Stimulated activated CD4-positive, alpha-beta T cell treated with anti-CD3 and anti-CD28 coated beads, Interleukin-2, amount 100 ng/mL, for 4 hours (primary cell): ENCODE results near the gene CADM2.
"Not testable (repeated sequence)": the region's sequence is repeated elsewhere in the genome, so short reads cannot be mapped to it uniquely, and the experiment has no call there.

ENCODE experiments used
- DNase-seq: peaks from one replicate; pipeline ENCODE4 v3.0.0-alpha.2; 2020; ENCODE audit warnings: low read depth

The CADM2 gene

GRCh38 chr3:85481411-85482212 is 522.8 kb downstream of the CADM2 start:
- DNase-seq, result no peak

GRCh38 chr3:85482213-85482490 is 523.4 kb downstream of the CADM2 start:
- no peak for DNase-seq

GRCh38 chr3:85483986-85484385 is 525.2 kb downstream of the CADM2 start:
- DNase-seq, result no peak

- no peak for DNase-seq
These were observed 528.6 kb downstream of the CADM2 start for GRCh38 chr3:85487375-85487774.

- DNase-seq, result no peak
These were observed 536.8 kb downstream of the CADM2 start for GRCh38 chr3:85495602-85496001.

GRCh38 chr3:85498177-85498576 is 539.4 kb downstream of the CADM2 start:
- DNase-seq, result no peak

- DNase-seq, result no peak
These were observed 543.5 kb downstream of the CADM2 start for GRCh38 chr3:85502148-85502875.

GRCh38 chr3:85504129-85504784 is 545.5 kb downstream of the CADM2 start:
- not testable (repeated sequence) for DNase-seq

GRCh38 chr3:85504785-85505511 is 546.2 kb downstream of the CADM2 start:
- DNase-seq, result not testable (repeated sequence)

GRCh38 chr3:85507052-85507451 is 548.3 kb downstream of the CADM2 start:
- DNase-seq, result not testable (repeated sequence)

- no peak for DNase-seq
These were observed 549.9 kb downstream of the CADM2 start for GRCh38 chr3:85508659-85509058.

GRCh38 chr3:85516146-85516545 is 557.4 kb downstream of the CADM2 start:
- DNase-seq, result no peak

- DNase-seq, result no peak
These were observed 565.3 kb downstream of the CADM2 start for GRCh38 chr3:85524104-85524503.

- DNase-seq, result no peak
These were observed 566.5 kb downstream of the CADM2 start for GRCh38 chr3:85525264-85525663.

- no peak for DNase-seq
These were observed 574.8 kb downstream of the CADM2 start for GRCh38 chr3:85533586-85533985.

- DNase-seq, result no peak
These were observed 576.7 kb downstream of the CADM2 start for GRCh38 chr3:85535517-85535916.

- no peak for DNase-seq
These were observed 580.4 kb downstream of the CADM2 start for GRCh38 chr3:85539232-85539631.

GRCh38 chr3:85554153-85554552 is 595.4 kb downstream of the CADM2 start:
- DNase-seq, result no peak

- DNase-seq, result no peak
These were observed 601.4 kb downstream of the CADM2 start for GRCh38 chr3:85560088-85560785.

- no peak for DNase-seq
These were observed 608.4 kb downstream of the CADM2 start for GRCh38 chr3:85567071-85567676.

GRCh38 chr3:85570819-85571218 is 612.0 kb downstream of the CADM2 start:
- no peak for DNase-seq
